WTC11 (cell line): ENCODE results near the gene GNB5. TPM values are rescaled to one million over a fixed set of nuclear protein-coding genes. Genes with fewer than 3 reads are reported as not detected.

Experiments
- ATAC-seq: fragments of 200-7000 bp; cut with Tn5 transposase; 2 replicates; pipeline ENCODE4 v1.10.0; 2021; ENCODE audit warnings: mild to moderate bottlenecking, moderate library complexity
- CTCF ChIA-PET: fragments of 300-600 bp; sonication (Branson Sonifier 250); formaldehyde crosslinking; loops from one replicate; lab custom pipeline; 2021; ENCODE audit warnings: antibody characterized with exemption; lab: Charles Lee
- POLR2A ChIA-PET: fragments of 350-600 bp; sonication (Branson Sonifier 250); formaldehyde crosslinking; loops from one replicate; lab custom pipeline; 2021; ENCODE audit warnings: antibody characterized with exemption; lab: Charles Lee
- DNase-seq: peaks from one replicate; pipeline ENCODE4 v3.0.0; 2021; ENCODE audit warnings: low spot score
- H3K27ac Mint-ChIP-seq: 2 replicates; pipeline ENCODE4 v1.8.0; 2021; ENCODE audit warnings: mixed read lengths
- H3K27me3 Mint-ChIP-seq: 2 replicates; pipeline ENCODE4 v1.8.0; 2021; ENCODE audit warnings: low read depth, mild to moderate bottlenecking, moderate library complexity, mixed read lengths
- H3K36me3 Mint-ChIP-seq: 2 replicates; pipeline ENCODE4 v1.8.0; 2021; ENCODE audit warnings: mixed read lengths
- H3K4me1 Mint-ChIP-seq: 2 replicates; pipeline ENCODE4 v1.8.0; 2022; ENCODE audit warnings: mixed read lengths
- H3K4me3 Mint-ChIP-seq: 2 replicates; pipeline ENCODE4 v1.8.0; 2021; ENCODE audit warnings: mild to moderate bottlenecking, moderate library complexity, mixed read lengths
- H3K9me3 Mint-ChIP-seq: 2 replicates; pipeline ENCODE4 v1.8.0; 2021; ENCODE audit warnings: mixed read lengths
- ATF1 ChIP-seq: sonication (generic); formaldehyde crosslinking; IDR thresholded peaks from 2 replicates; pipeline ENCODE4 v1.8.1; 2023; ENCODE audit warnings: mild to moderate bottlenecking, moderate library complexity, missing genetic modification reagents
- CREM ChIP-seq: sonication (generic); formaldehyde crosslinking; IDR thresholded peaks from 2 replicates; pipeline ENCODE4 v1.8.1; 2022; ENCODE audit warnings: mild to moderate bottlenecking, missing genetic modification reagents, moderate library complexity
- ELF4 ChIP-seq: sonication (generic); formaldehyde crosslinking; IDR thresholded peaks from 2 replicates; pipeline ENCODE4 v1.8.1; 2022; ENCODE audit warnings: low read depth, mild to moderate bottlenecking, moderate library complexity, missing genetic modification reagents
- JAZF1 ChIP-seq: fragments of 250-450 bp; sonication (Bioruptor Pico); IDR thresholded peaks from 2 replicates; pipeline ENCODE4 v1.9.0; 2021; ENCODE audit warnings: moderate library complexity, mild to moderate bottlenecking, inconsistent platforms
- NFATC4 ChIP-seq: fragments of 250-450 bp; sonication (Bioruptor Pico); IDR thresholded peaks from 2 replicates; pipeline ENCODE4 v1.9.0; 2021; ENCODE audit warnings: mild to moderate bottlenecking
- NR1H2 ChIP-seq: sonication (generic); formaldehyde crosslinking; IDR thresholded peaks from 2 replicates; pipeline ENCODE4 v1.9.0; 2021; ENCODE audit warnings: mild to moderate bottlenecking, moderate library complexity, missing genetic modification reagents
- NR2C2 ChIP-seq: sonication (generic); formaldehyde crosslinking; IDR thresholded peaks from 2 replicates; pipeline ENCODE4 v1.8.0; 2022; ENCODE audit warnings: mild to moderate bottlenecking, missing genetic modification reagents
- OVOL2 ChIP-seq: fragments of 250-450 bp; sonication (Bioruptor Pico); IDR thresholded peaks from 2 replicates; pipeline ENCODE4 v1.9.0; 2021; ENCODE audit warnings: mild to moderate bottlenecking, borderline replicate concordance
- PRRX2 ChIP-seq: fragments of 250-450 bp; sonication (Bioruptor Pico); IDR thresholded peaks from 2 replicates; pipeline ENCODE4 v1.8.0; 2021; ENCODE audit warnings: mild to moderate bottlenecking
- RELA ChIP-seq: sonication (generic); formaldehyde crosslinking; IDR thresholded peaks from 2 replicates; pipeline ENCODE4 v1.8.1; 2022; ENCODE audit warnings: missing genetic modification reagents, mild to moderate bottlenecking, borderline replicate concordance
- RORB ChIP-seq: fragments of 250-450 bp; sonication (Bioruptor Pico); IDR thresholded peaks from 2 replicates; pipeline ENCODE4 v1.9.0; 2021; ENCODE audit warnings: mild to moderate bottlenecking
- ZNF219 ChIP-seq: sonication (generic); formaldehyde crosslinking; IDR thresholded peaks from 2 replicates; pipeline ENCODE4 v1.8.0; 2023; ENCODE audit warnings: missing genetic modification reagents, mild to moderate bottlenecking, borderline replicate concordance
- ZNF232 ChIP-seq: sonication (generic); formaldehyde crosslinking; IDR thresholded peaks from 2 replicates; pipeline ENCODE4 v1.8.0; 2022; ENCODE audit warnings: mild to moderate bottlenecking, missing genetic modification reagents
- ZNF263 ChIP-seq: sonication (generic); formaldehyde crosslinking; IDR thresholded peaks from 2 replicates; pipeline ENCODE4 v1.8.1; 2022; ENCODE audit warnings: low read depth, mild to moderate bottlenecking, moderate library complexity, missing genetic modification reagents
- ZNF423 ChIP-seq: fragments of 250-450 bp; sonication (Bioruptor Pico); IDR thresholded peaks from 2 replicates; pipeline ENCODE4 v2.1.2; 2022; ENCODE audit warnings: mild to moderate bottlenecking, moderate library complexity
- total RNA-seq: library from RNA; stranded (reverse); gene quantifications from 3 replicates; pipeline ENCODE4 v1.2.3, GENCODE V29; 2021
- TF ChIP-seq, protein P1 (sequence below): sonication (generic); formaldehyde crosslinking; IDR thresholded peaks from 2 replicates; pipeline ENCODE4 v1.8.0; 2023; ENCODE audit warnings: missing genetic modification reagents, mild to moderate bottlenecking, borderline replicate concordance
- TF ChIP-seq, protein P2 (sequence below): sonication (generic); formaldehyde crosslinking; IDR thresholded peaks from 2 replicates; pipeline ENCODE4 v1.8.1; 2022; ENCODE audit warnings: low read depth, missing genetic modification reagents, borderline replicate concordance
- TF ChIP-seq, protein P3 (sequence below): sonication (generic); formaldehyde crosslinking; IDR thresholded peaks from 2 replicates; pipeline ENCODE4 v1.8.0; 2023; ENCODE audit warnings: missing genetic modification reagents
- TF ChIP-seq, protein P4 (sequence below): sonication (generic); formaldehyde crosslinking; IDR thresholded peaks from 2 replicates; pipeline ENCODE4 v1.8.1; 2023; ENCODE audit warnings: mild to moderate bottlenecking, moderate library complexity, missing genetic modification reagents
- TF ChIP-seq, protein P5 (sequence below): fragments of 250-450 bp; sonication (Bioruptor Pico); IDR thresholded peaks from 2 replicates; pipeline ENCODE4 v1.9.0; 2021; ENCODE audit warnings: moderate library complexity, mild to moderate bottlenecking, inconsistent platforms, borderline replicate concordance
- TF ChIP-seq, protein P6 (sequence below): fragments of 250-450 bp; sonication (Bioruptor Pico); IDR thresholded peaks from 2 replicates; pipeline ENCODE4 v1.9.0; 2021; ENCODE audit warnings: mild to moderate bottlenecking
- TF ChIP-seq, protein P7 (sequence below): sonication (generic); formaldehyde crosslinking; conservative IDR thresholded peaks from 2 replicates; pipeline ENCODE4 v1.8.1; 2023; ENCODE audit warnings: mild to moderate bottlenecking, low read depth, missing genetic modification reagents, moderate library complexity
- TF ChIP-seq, protein P8 (sequence below): sonication (generic); formaldehyde crosslinking; IDR thresholded peaks from 2 replicates; pipeline ENCODE4 v1.8.1; 2022; ENCODE audit warnings: mild to moderate bottlenecking, moderate library complexity, missing genetic modification reagents

The GNB5 gene
- total RNA-seq, 1 experiment from 2014 or later = 37.0 TPM

DNA sequence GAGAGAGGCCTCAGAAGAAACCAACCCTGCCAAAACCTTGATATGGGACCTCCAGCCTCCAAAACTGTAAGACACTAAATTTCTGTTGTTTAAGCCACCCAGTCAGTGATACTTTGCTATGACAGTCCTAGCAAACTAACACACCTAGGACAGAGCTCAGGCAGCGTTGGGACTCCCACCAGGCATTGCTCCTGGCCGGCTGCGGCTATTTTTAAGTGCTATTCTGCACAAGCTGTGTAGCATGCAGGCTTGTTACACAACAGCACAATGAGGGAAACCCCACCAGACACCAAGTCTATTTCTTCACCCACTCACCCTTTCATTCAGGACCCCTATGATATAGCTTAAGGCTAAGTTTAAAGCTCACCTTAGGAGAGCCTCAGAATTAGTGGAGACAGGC, 47.0 kb upstream of the GNB5 start (continued):
- TF ChIP-seq, protein P1, sequence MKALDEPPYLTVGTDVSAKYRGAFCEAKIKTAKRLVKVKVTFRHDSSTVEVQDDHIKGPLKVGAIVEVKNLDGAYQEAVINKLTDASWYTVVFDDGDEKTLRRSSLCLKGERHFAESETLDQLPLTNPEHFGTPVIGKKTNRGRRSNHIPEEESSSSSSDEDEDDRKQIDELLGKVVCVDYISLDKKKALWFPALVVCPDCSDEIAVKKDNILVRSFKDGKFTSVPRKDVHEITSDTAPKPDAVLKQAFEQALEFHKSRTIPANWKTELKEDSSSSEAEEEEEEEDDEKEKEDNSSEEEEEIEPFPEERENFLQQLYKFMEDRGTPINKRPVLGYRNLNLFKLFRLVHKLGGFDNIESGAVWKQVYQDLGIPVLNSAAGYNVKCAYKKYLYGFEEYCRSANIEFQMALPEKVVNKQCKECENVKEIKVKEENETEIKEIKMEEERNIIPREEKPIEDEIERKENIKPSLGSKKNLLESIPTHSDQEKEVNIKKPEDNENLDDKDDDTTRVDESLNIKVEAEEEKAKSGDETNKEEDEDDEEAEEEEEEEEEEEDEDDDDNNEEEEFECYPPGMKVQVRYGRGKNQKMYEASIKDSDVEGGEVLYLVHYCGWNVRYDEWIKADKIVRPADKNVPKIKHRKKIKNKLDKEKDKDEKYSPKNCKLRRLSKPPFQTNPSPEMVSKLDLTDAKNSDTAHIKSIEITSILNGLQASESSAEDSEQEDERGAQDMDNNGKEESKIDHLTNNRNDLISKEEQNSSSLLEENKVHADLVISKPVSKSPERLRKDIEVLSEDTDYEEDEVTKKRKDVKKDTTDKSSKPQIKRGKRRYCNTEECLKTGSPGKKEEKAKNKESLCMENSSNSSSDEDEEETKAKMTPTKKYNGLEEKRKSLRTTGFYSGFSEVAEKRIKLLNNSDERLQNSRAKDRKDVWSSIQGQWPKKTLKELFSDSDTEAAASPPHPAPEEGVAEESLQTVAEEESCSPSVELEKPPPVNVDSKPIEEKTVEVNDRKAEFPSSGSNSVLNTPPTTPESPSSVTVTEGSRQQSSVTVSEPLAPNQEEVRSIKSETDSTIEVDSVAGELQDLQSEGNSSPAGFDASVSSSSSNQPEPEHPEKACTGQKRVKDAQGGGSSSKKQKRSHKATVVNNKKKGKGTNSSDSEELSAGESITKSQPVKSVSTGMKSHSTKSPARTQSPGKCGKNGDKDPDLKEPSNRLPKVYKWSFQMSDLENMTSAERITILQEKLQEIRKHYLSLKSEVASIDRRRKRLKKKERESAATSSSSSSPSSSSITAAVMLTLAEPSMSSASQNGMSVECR = no peak
- TF ChIP-seq, protein P2, sequence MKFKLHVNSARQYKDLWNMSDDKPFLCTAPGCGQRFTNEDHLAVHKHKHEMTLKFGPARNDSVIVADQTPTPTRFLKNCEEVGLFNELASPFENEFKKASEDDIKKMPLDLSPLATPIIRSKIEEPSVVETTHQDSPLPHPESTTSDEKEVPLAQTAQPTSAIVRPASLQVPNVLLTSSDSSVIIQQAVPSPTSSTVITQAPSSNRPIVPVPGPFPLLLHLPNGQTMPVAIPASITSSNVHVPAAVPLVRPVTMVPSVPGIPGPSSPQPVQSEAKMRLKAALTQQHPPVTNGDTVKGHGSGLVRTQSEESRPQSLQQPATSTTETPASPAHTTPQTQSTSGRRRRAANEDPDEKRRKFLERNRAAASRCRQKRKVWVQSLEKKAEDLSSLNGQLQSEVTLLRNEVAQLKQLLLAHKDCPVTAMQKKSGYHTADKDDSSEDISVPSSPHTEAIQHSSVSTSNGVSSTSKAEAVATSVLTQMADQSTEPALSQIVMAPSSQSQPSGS (CRISPR knock-in tag) = no peak
- TF ChIP-seq PRRX2 = no peak
- TF ChIP-seq, protein P3, sequence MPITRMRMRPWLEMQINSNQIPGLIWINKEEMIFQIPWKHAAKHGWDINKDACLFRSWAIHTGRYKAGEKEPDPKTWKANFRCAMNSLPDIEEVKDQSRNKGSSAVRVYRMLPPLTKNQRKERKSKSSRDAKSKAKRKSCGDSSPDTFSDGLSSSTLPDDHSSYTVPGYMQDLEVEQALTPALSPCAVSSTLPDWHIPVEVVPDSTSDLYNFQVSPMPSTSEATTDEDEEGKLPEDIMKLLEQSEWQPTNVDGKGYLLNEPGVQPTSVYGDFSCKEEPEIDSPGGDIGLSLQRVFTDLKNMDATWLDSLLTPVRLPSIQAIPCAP = no peak
- no peak for TF ChIP-seq ZNF219 (CRISPR knock-in tag)
- no peak for TF ChIP-seq ZNF423

DNA sequence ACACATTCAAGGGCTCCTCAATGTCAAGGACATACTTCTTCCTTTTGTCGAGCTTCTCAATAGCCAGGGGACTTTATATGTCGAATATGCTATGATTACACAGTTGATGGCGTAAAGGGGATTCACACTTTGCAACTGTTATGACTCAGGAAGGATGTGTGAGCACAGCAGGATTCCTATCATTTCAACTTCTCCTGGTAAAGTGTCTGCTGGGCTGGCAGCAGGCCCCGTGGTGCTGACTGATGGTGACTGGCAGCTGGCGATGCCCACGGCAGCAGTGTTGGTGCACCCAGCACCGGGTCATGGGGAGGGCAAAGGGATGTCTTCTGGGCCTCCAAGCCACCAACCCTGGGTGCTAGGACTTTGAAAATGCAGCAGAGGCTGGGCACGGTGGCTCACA, 44.8 kb upstream of the GNB5 start:
- ATAC-seq = no peak
- H3K9me3 Mint-ChIP-seq = no peaks in the 10 kb centered on the region
- peaks cover 68% of the 10 kb centered on the region for H3K36me3 Mint-ChIP-seq
- no peak overlapping the region for H3K4me3 Mint-ChIP-seq
- no peak for DNase-seq
- no peaks in the 10 kb centered on the region for H3K27me3 Mint-ChIP-seq
- ChIA-PET CTCF (interaction anchor here (0.9 to 2.5 kb wide), 2 partner anchors 9 to 21 kb away, joined by 5 to 14 read pairs; no protein-coding TSS in a partner anchor), POLR2A (no interaction called here)
- H3K4me1 Mint-ChIP-seq = no peaks in the 10 kb centered on the region
- H3K27ac Mint-ChIP-seq = no peak overlapping the region
- TF ChIP-seq, protein P4, sequence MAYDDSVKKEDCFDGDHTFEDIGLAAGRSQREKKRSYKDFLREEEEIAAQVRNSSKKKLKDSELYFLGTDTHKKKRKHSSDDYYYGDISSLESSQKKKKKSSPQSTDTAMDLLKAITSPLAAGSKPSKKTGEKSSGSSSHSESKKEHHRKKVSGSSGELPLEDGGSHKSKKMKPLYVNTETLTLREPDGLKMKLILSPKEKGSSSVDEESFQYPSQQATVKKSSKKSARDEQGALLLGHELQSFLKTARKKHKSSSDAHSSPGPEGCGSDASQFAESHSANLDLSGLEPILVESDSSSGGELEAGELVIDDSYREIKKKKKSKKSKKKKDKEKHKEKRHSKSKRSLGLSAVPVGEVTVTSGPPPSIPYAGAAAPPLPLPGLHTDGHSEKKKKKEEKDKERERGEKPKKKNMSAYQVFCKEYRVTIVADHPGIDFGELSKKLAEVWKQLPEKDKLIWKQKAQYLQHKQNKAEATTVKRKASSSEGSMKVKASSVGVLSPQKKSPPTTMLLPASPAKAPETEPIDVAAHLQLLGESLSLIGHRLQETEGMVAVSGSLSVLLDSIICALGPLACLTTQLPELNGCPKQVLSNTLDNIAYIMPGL = no peak
- no peak for TF ChIP-seq ELF4 (CRISPR knock-in tag)
- no peak for TF ChIP-seq ZNF423
- no peak for TF ChIP-seq RELA (CRISPR knock-in tag)
- no peak for TF ChIP-seq ZNF219 (CRISPR knock-in tag)
- no peak for TF ChIP-seq RORB (CRISPR knock-in tag)
- TF ChIP-seq, protein P5, sequence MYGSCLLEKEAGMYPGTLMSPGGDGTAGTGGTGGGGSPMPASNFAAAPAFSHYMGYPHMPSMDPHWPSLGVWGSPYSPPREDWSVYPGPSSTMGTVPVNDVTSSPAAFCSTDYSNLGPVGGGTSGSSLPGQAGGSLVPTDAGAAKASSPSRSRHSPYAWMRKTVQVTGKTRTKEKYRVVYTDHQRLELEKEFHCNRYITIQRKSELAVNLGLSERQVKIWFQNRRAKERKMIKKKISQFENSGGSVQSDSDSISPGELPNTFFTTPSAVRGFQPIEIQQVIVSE (CRISPR knock-in tag) = no peak
- TF ChIP-seq, protein P6, sequence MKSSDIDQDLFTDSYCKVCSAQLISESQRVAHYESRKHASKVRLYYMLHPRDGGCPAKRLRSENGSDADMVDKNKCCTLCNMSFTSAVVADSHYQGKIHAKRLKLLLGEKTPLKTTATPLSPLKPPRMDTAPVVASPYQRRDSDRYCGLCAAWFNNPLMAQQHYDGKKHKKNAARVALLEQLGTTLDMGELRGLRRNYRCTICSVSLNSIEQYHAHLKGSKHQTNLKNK (CRISPR knock-in tag) = no peak
- TF ChIP-seq NFATC4 = no peak
- no peak for TF ChIP-seq ATF1 (CRISPR knock-in tag)
- no peak for TF ChIP-seq OVOL2 (CRISPR knock-in tag)
- TF ChIP-seq NR2C2 = no peak
- no peak for TF ChIP-seq ZNF263 (CRISPR knock-in tag)
- TF ChIP-seq, protein P7, sequence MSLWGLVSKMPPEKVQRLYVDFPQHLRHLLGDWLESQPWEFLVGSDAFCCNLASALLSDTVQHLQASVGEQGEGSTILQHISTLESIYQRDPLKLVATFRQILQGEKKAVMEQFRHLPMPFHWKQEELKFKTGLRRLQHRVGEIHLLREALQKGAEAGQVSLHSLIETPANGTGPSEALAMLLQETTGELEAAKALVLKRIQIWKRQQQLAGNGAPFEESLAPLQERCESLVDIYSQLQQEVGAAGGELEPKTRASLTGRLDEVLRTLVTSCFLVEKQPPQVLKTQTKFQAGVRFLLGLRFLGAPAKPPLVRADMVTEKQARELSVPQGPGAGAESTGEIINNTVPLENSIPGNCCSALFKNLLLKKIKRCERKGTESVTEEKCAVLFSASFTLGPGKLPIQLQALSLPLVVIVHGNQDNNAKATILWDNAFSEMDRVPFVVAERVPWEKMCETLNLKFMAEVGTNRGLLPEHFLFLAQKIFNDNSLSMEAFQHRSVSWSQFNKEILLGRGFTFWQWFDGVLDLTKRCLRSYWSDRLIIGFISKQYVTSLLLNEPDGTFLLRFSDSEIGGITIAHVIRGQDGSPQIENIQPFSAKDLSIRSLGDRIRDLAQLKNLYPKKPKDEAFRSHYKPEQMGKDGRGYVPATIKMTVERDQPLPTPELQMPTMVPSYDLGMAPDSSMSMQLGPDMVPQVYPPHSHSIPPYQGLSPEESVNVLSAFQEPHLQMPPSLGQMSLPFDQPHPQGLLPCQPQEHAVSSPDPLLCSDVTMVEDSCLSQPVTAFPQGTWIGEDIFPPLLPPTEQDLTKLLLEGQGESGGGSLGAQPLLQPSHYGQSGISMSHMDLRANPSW (CRISPR knock-in tag) = no peak
- no peak for TF ChIP-seq ZNF232
- no peak for TF ChIP-seq CREM (CRISPR knock-in tag)
- TF ChIP-seq JAZF1 (CRISPR knock-in tag) = no peak
- TF ChIP-seq, protein P8, sequence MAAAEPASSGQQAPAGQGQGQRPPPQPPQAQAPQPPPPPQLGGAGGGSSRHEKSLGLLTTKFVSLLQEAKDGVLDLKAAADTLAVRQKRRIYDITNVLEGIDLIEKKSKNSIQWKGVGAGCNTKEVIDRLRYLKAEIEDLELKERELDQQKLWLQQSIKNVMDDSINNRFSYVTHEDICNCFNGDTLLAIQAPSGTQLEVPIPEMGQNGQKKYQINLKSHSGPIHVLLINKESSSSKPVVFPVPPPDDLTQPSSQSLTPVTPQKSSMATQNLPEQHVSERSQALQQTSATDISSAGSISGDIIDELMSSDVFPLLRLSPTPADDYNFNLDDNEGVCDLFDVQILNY (CRISPR knock-in tag) = no peak
- TF ChIP-seq NR1H2 (CRISPR knock-in tag) = no peak
